ENCODE results near the gene WDR74.

WDR74 gene

GRCh38 chr11:62854825-62855570 lies 15.6 kb upstream of the WDR74 start:
- H2BK5ac ChIP-seq (ENCODE audit: low read length) = no peak overlapping the region
- no peak overlapping the region for H4K91ac ChIP-seq (ENCODE audit: low read depth, low read length, poor library complexity)
- no peak overlapping the region for H2BK12ac ChIP-seq (ENCODE audit: low read length)
- peaks cover 28 to 54% of the 10 kb centered on the region in 2 donors for H3K36me3 ChIP-seq (replicated peaks in 1 of 2; ENCODE audit: control insufficient read depth in 2 of 2, insufficient read depth in 2 of 2, low read length in 2 of 2)
- H3K27me3 ChIP-seq (ENCODE audit: control insufficient read depth in 3 of 3, insufficient read depth in 3 of 3, low read depth in 1 of 3, low read length in 3 of 3) = no peaks in the 10 kb centered on the region
- no peak overlapping the region for H3K4ac ChIP-seq (ENCODE audit: low read length)
- H3K4me2 ChIP-seq (ENCODE audit: insufficient read depth, low read length, poor library complexity, severe bottlenecking) = peak overlapping the region; percentile 87
- no peak overlapping the region for H2AFZ ChIP-seq (ENCODE audit: low read length)
- no CpG with 5 or more reads among the region's 15 CpGs for WGBS, 2 donors (ENCODE audit: extremely low coverage in 2 of 2, insufficient read length in 2 of 2, insufficient replicate concordance in 1 of 2)
- no peaks in the 10 kb centered on the region for H3K9me3 ChIP-seq (replicated peaks in 1 of 2; ENCODE audit: control insufficient read depth in 2 of 2, insufficient read depth in 1 of 2, low read depth in 1 of 2, low read length in 2 of 2)
- no peak for DNase-seq (ENCODE audit: low spot score)
- no peak overlapping the region for H3K23ac ChIP-seq (ENCODE audit: low read depth, low read length, poor library complexity)
- peak overlapping the region; percentile 56 for H3K14ac ChIP-seq (ENCODE audit: low read length)
- H3K27ac ChIP-seq (replicated peaks; ENCODE audit: low read length) = peak overlapping the region; percentile 14
- peaks cover 11 to 20% of the 10 kb centered on the region in 2 donors for H3K4me1 ChIP-seq (ENCODE audit: control insufficient read depth in 2 of 2, insufficient read depth in 1 of 2, low read depth in 1 of 2, low read length in 2 of 2)
- no peak overlapping the region for H4K8ac ChIP-seq (ENCODE audit: low read depth, low read length)
- no peak overlapping the region for H2BK120ac ChIP-seq (ENCODE audit: low read depth, low read length)
- peak overlapping the region; percentile 76 to 96 for H3K4me3 ChIP-seq (ENCODE audit: low read length in 2 of 2)
- peak overlapping the region; percentile 87 for H3K18ac ChIP-seq (ENCODE audit: low read length)
- peak overlapping the region; percentile 13 for H2AK5ac ChIP-seq (ENCODE audit: low read depth, low read length)
- H3K9ac ChIP-seq (ENCODE audit: low read depth, low read length, poor library complexity) = peak overlapping the region; percentile 97
- no peaks in the 10 kb centered on the region for H3K79me1 ChIP-seq (ENCODE audit: low read depth, low read length)
- no peak overlapping the region for H2BK15ac ChIP-seq (ENCODE audit: low read length)

GRCh38 chr11:62854013-62854824 lies 14.8 kb upstream of the WDR74 start:
- Histone ChIP-seq H3K4me3 (ENCODE audit: low read length in 2 of 2) (peak overlapping the region; percentile 76 to 96), H3K4me2 (ENCODE audit: insufficient read depth, low read length, poor library complexity, severe bottlenecking) (peak overlapping the region; percentile 87), H3K79me1 (ENCODE audit: low read depth, low read length) (no peaks in the 10 kb centered on the region), H3K27ac (replicated peaks; ENCODE audit: low read length) (no peak overlapping the region), H3K27me3 (ENCODE audit: control insufficient read depth in 3 of 3, insufficient read depth in 3 of 3, low read depth in 1 of 3, low read length in 3 of 3) (no peaks in the 10 kb centered on the region), H4K91ac (ENCODE audit: low read depth, low read length, poor library complexity) (no peak overlapping the region), H2BK5ac (ENCODE audit: low read length) (no peak overlapping the region), H2BK120ac (ENCODE audit: low read depth, low read length) (no peak overlapping the region), H2BK12ac (ENCODE audit: low read length) (no peak overlapping the region), H3K4me1 (ENCODE audit: control insufficient read depth in 2 of 2, insufficient read depth in 1 of 2, low read depth in 1 of 2, low read length in 2 of 2) (peaks cover 11 to 20% of the 10 kb centered on the region in 2 donors), H3K36me3 (replicated peaks in 1 of 2; ENCODE audit: control insufficient read depth in 2 of 2, insufficient read depth in 2 of 2, low read length in 2 of 2) (peaks cover 28 to 49% of the 10 kb centered on the region in 2 donors), H2AK5ac (ENCODE audit: low read depth, low read length) (no peak overlapping the region), H3K18ac (ENCODE audit: low read length) (no peak overlapping the region), H4K8ac (ENCODE audit: low read depth, low read length) (no peak overlapping the region), H2AFZ (ENCODE audit: low read length) (no peak overlapping the region), H3K4ac (ENCODE audit: low read length) (no peak overlapping the region), H2BK15ac (ENCODE audit: low read length) (no peak overlapping the region), H3K9me3 (replicated peaks in 1 of 2; ENCODE audit: control insufficient read depth in 2 of 2, insufficient read depth in 1 of 2, low read depth in 1 of 2, low read length in 2 of 2) (no peaks in the 10 kb centered on the region), H3K14ac (ENCODE audit: low read length) (no peak overlapping the region), H3K9ac (ENCODE audit: low read depth, low read length, poor library complexity) (no peak overlapping the region), H3K23ac (ENCODE audit: low read depth, low read length, poor library complexity) (no peak overlapping the region)
- WGBS, 2 donors (ENCODE audit: extremely low coverage in 2 of 2, insufficient read length in 2 of 2, insufficient replicate concordance in 1 of 2) = no CpG with 5 or more reads among the region's 8 CpGs
- DNase-seq (ENCODE audit: low spot score) = no peak

GRCh38 chr11:62853279-62853965 lies 14.0 kb upstream of the WDR74 start:
- no CpG with 5 or more reads among the region's 7 CpGs for WGBS, 2 donors (ENCODE audit: extremely low coverage in 2 of 2, insufficient read length in 2 of 2, insufficient replicate concordance in 1 of 2)
- Histone ChIP-seq H3K4me2 (ENCODE audit: insufficient read depth, low read length, poor library complexity, severe bottlenecking) (peak overlapping the region; percentile 45), H3K4me3 (ENCODE audit: low read length in 2 of 2) (peak overlapping the region; percentile 58 to 76), H2BK5ac (ENCODE audit: low read length) (no peak overlapping the region), H3K18ac (ENCODE audit: low read length) (no peak overlapping the region), H2AFZ (ENCODE audit: low read length) (no peak overlapping the region), H3K4me1 (ENCODE audit: control insufficient read depth in 2 of 2, insufficient read depth in 1 of 2, low read depth in 1 of 2, low read length in 2 of 2) (peaks cover 11 to 20% of the 10 kb centered on the region in 2 donors), H2AK5ac (ENCODE audit: low read depth, low read length) (no peak overlapping the region), H3K4ac (ENCODE audit: low read length) (no peak overlapping the region), H2BK120ac (ENCODE audit: low read depth, low read length) (no peak overlapping the region), H3K23ac (ENCODE audit: low read depth, low read length, poor library complexity) (no peak overlapping the region), H3K36me3 (replicated peaks in 1 of 2; ENCODE audit: control insufficient read depth in 2 of 2, insufficient read depth in 2 of 2, low read length in 2 of 2) (peaks cover 28 to 49% of the 10 kb centered on the region in 2 donors), H3K14ac (ENCODE audit: low read length) (no peak overlapping the region), H4K91ac (ENCODE audit: low read depth, low read length, poor library complexity) (no peak overlapping the region), H3K9me3 (replicated peaks in 1 of 2; ENCODE audit: control insufficient read depth in 2 of 2, insufficient read depth in 1 of 2, low read depth in 1 of 2, low read length in 2 of 2) (no peaks in the 10 kb centered on the region), H3K79me1 (ENCODE audit: low read depth, low read length) (no peaks in the 10 kb centered on the region), H4K8ac (ENCODE audit: low read depth, low read length) (no peak overlapping the region), H3K27me3 (ENCODE audit: control insufficient read depth in 3 of 3, insufficient read depth in 3 of 3, low read depth in 1 of 3, low read length in 3 of 3) (no peaks in the 10 kb centered on the region), H2BK15ac (ENCODE audit: low read length) (no peak overlapping the region), H2BK12ac (ENCODE audit: low read length) (no peak overlapping the region), H3K9ac (ENCODE audit: low read depth, low read length, poor library complexity) (no peak overlapping the region), H3K27ac (replicated peaks; ENCODE audit: low read length) (no peak overlapping the region)
- DNase-seq (ENCODE audit: low spot score) = no peak

Measured in neuronal stem cell (in vitro differentiated cells).